Measurements from ENCODE around the gene TMED8.

Gene TMED8

GRCh38 chr14:77296155-77296554, 80.7 kb downstream of the TMED8 start:
- DNase-seq (ENCODE audit: low spot score): no peak

- DNase-seq (ENCODE audit: low spot score): no peak
Measured at GRCh38 chr14:77290705-77291104, 86.2 kb downstream of the TMED8 start.

GRCh38 chr14:77286576-77286975, 90.3 kb downstream of the TMED8 start:
- no peak for DNase-seq (ENCODE audit: low spot score)

Data from putamen (tissue), 1 donor.